Panc1 (cell line): ENCODE measurements around the gene TIPRL.

Experiments used
- POLR2AphosphoS5 ChIP-seq: IDR thresholded peaks from 2 replicates; pipeline ENCODE4 v1.6.1; 2012; ENCODE audit warnings: mild to moderate bottlenecking, low read depth, low read length, moderate library complexity
- TF ChIP-seq, protein P1 (sequence below): fragments of 450-650 bp; IDR thresholded peaks from 2 replicates; pipeline ENCODE4 v1.5.1; 2017; ENCODE audit warnings: mild to moderate bottlenecking

DNA sequence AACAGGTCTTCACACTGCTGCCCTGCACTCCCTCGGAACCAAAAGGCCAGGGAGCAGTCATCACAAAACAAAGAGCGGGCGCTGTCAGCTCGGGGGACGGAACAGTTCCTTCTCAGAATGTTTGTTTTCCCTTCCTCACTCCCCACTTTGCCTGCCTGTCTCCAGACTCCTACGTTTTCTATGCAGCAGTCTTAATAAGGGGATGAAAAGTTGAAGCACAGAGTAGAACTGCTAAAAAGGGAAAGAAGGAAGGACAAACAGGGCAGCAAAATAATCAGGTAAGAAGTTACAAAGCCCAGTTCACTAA is 41.3 kb upstream of the TIPRL start:
- TF ChIP-seq POLR2AphosphoS5: no peak
- TF ChIP-seq, protein P1, sequence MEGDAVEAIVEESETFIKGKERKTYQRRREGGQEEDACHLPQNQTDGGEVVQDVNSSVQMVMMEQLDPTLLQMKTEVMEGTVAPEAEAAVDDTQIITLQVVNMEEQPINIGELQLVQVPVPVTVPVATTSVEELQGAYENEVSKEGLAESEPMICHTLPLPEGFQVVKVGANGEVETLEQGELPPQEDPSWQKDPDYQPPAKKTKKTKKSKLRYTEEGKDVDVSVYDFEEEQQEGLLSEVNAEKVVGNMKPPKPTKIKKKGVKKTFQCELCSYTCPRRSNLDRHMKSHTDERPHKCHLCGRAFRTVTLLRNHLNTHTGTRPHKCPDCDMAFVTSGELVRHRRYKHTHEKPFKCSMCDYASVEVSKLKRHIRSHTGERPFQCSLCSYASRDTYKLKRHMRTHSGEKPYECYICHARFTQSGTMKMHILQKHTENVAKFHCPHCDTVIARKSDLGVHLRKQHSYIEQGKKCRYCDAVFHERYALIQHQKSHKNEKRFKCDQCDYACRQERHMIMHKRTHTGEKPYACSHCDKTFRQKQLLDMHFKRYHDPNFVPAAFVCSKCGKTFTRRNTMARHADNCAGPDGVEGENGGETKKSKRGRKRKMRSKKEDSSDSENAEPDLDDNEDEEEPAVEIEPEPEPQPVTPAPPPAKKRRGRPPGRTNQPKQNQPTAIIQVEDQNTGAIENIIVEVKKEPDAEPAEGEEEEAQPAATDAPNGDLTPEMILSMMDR: no peak
